B cell (primary cell): ENCODE data around the gene TNFAIP1.

Source experiments
- EZH2 ChIP-seq: IDR thresholded peaks from 2 replicates; pipeline ENCODE4 v1.6.1; 2012; ENCODE audit warnings: borderline replicate concordance, low read depth, mild to moderate bottlenecking, moderate library complexity, low read length; ENCODE audit not compliant: insufficient read depth, poor library complexity, severe bottlenecking
- TF ChIP-seq, protein P1 (sequence below): fragments of 200-600 bp; IDR thresholded peaks from one replicate; pipeline ENCODE4 v1.8.0; 2022; ENCODE audit warnings: antibody characterized with exemption, mild to moderate bottlenecking

DNA sequence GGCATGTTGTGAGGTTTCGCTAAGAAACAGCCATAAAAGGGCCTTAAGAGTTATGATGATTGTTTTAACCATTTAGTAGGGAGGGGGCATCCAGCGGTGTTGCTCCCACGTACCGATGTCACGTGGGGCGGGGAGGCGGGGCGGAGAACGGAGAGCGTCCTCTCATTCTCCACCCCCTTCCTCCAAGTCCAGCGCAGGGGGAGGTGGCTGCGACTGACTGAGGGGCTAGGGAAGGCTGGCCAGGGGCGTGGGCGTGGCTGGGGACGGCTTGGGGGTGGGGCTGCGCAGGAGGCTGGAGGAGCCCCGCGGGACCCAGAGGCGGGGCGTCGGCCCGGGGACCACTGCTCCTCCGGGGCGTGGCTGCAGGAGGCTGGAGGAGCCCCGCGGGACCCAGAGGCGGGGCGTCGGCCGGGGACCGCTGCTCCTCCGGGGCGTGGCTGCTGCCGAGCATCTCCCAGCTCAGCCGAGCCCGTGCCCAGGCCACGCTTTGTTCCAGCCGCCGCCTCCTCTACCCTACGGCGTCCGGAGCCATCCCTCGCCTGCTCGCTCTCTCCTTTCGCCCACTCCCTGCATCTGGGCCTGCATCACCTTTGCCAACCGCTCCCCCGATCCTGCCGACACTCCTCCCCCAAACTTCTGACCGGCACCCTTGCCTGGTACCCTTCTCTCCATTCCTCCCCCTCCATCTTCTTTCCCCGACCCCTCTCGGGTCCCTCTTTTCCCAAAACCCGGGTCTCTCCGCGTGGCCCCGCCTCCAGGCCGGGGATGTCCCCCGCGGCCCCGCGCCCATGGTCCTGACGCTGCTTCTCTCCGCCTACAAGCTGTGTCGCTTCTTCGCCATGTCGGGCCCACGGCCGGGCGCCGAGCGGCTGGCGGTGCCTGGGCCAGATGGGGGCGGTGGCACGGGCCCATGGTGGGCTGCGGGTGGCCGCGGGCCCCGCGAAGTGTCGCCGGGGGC is 36.0 kb downstream of the TNFAIP1 start, which contains the start of gene SARM1:
- TF ChIP-seq, protein P1, sequence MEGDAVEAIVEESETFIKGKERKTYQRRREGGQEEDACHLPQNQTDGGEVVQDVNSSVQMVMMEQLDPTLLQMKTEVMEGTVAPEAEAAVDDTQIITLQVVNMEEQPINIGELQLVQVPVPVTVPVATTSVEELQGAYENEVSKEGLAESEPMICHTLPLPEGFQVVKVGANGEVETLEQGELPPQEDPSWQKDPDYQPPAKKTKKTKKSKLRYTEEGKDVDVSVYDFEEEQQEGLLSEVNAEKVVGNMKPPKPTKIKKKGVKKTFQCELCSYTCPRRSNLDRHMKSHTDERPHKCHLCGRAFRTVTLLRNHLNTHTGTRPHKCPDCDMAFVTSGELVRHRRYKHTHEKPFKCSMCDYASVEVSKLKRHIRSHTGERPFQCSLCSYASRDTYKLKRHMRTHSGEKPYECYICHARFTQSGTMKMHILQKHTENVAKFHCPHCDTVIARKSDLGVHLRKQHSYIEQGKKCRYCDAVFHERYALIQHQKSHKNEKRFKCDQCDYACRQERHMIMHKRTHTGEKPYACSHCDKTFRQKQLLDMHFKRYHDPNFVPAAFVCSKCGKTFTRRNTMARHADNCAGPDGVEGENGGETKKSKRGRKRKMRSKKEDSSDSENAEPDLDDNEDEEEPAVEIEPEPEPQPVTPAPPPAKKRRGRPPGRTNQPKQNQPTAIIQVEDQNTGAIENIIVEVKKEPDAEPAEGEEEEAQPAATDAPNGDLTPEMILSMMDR, result no peak
- TF ChIP-seq EZH2, result no peak
